ENCODE data around the gene ZNF823. TPM values are rescaled to one million over a fixed set of nuclear protein-coding genes. Genes with fewer than 3 reads are reported as not detected.

The ZNF823 gene
- total RNA-seq, 2 experiments from 2014 or later = 6.3 to 6.4 TPM

- Mint-ChIP-seq H3K27ac (no peak overlapping the region), H3K27me3 (peaks cover 7% of the 10 kb centered on the region), H3K36me3 (peaks cover 11% of the 10 kb centered on the region), H3K9me3 (ENCODE audit: low read depth) (peaks cover 14% of the 10 kb centered on the region), H3K4me1 (peaks cover 11% of the 10 kb centered on the region), H3K4me3 (no peak overlapping the region)
- CTCF ChIA-PET = no interaction called here
- DNase-seq (no peak), ATAC-seq (no peak)
Observed at GRCh38 chr19:11763117-11763516, 24.4 kb upstream of the ZNF823 start.

GRCh38 chr19:11759805-11760204, 21.1 kb upstream of the ZNF823 start:
- ATAC-seq (no peak), DNase-seq (no peak)
- CTCF ChIA-PET = no interaction called here
- Mint-ChIP-seq H3K36me3 (peaks cover 7% of the 10 kb centered on the region), H3K27ac (no peak overlapping the region), H3K4me1 (no peaks in the 10 kb centered on the region), H3K4me3 (no peak overlapping the region), H3K9me3 (ENCODE audit: low read depth) (peaks cover 27% of the 10 kb centered on the region), H3K27me3 (peaks cover 4% of the 10 kb centered on the region)

- ATAC-seq (no peak), DNase-seq (no peak)
- CTCF ChIA-PET = interaction anchor here (1.2 kb wide), 1 partner anchor 10 kb away, joined by 3 read pairs; the partner anchor contains the start of gene ZNF441
- no peak overlapping the region for H3K27ac Mint-ChIP-seq
- no peak overlapping the region for H3K4me3 Mint-ChIP-seq
- H3K36me3 Mint-ChIP-seq = peaks cover 9% of the 10 kb centered on the region
- H3K27me3 Mint-ChIP-seq = peaks cover 2% of the 10 kb centered on the region
- peaks cover 26% of the 10 kb centered on the region for H3K9me3 Mint-ChIP-seq (ENCODE audit: low read depth)
- no peaks in the 10 kb centered on the region for H3K4me1 Mint-ChIP-seq
Observed at GRCh38 chr19:11756965-11757364, 18.2 kb upstream of the ZNF823 start.

- Mint-ChIP-seq H3K4me1 (no peaks in the 10 kb centered on the region), H3K36me3 (peaks cover 9% of the 10 kb centered on the region), H3K27ac (no peak overlapping the region), H3K9me3 (ENCODE audit: low read depth) (peaks cover 33% of the 10 kb centered on the region), H3K27me3 (peaks cover 8% of the 10 kb centered on the region), H3K4me3 (no peak overlapping the region)
- ATAC-seq = no peak
- no peak for DNase-seq
- CTCF ChIA-PET = no interaction called here
Observed at GRCh38 chr19:11754663-11755062, 15.9 kb upstream of the ZNF823 start.

- Mint-ChIP-seq H3K9me3 (ENCODE audit: low read depth) (peaks cover 33% of the 10 kb centered on the region), H3K4me1 (no peaks in the 10 kb centered on the region), H3K27me3 (peaks cover 13% of the 10 kb centered on the region), H3K27ac (no peak overlapping the region), H3K36me3 (peaks cover 8% of the 10 kb centered on the region), H3K4me3 (no peak overlapping the region)
- ATAC-seq = no peak
- CTCF ChIA-PET = no interaction called here
- no peak for DNase-seq
Observed at GRCh38 chr19:11752244-11752736, 13.5 kb upstream of the ZNF823 start.

GRCh38 chr19:11749751-11750150, 11.0 kb upstream of the ZNF823 start:
- CTCF ChIA-PET = no interaction called here
- Mint-ChIP-seq H3K9me3 (ENCODE audit: low read depth) (peaks cover 23% of the 10 kb centered on the region), H3K27me3 (peaks cover 15% of the 10 kb centered on the region), H3K36me3 (peaks cover 8% of the 10 kb centered on the region), H3K4me1 (no peaks in the 10 kb centered on the region), H3K27ac (no peak overlapping the region), H3K4me3 (no peak overlapping the region)
- DNase-seq (no peak), ATAC-seq (no peak)

- no peaks in the 10 kb centered on the region for H3K4me1 Mint-ChIP-seq
- no peak for ATAC-seq
- H3K4me3 Mint-ChIP-seq = no peak overlapping the region
- H3K9me3 Mint-ChIP-seq (ENCODE audit: low read depth) = peaks cover 27% of the 10 kb centered on the region
- H3K36me3 Mint-ChIP-seq = peaks cover 4% of the 10 kb centered on the region
- DNase-seq = no peak
- H3K27ac Mint-ChIP-seq = no peak overlapping the region
- H3K27me3 Mint-ChIP-seq = peaks cover 13% of the 10 kb centered on the region
- CTCF ChIA-PET = no interaction called here
Observed at GRCh38 chr19:11747277-11747676, 8.5 kb upstream of the ZNF823 start.

GRCh38 chr19:11745869-11746268, 7.1 kb upstream of the ZNF823 start:
- H3K4me1 Mint-ChIP-seq = no peaks in the 10 kb centered on the region
- DNase-seq = no peak
- no peak for ATAC-seq
- no peak overlapping the region for H3K27ac Mint-ChIP-seq
- CTCF ChIA-PET = no interaction called here
- H3K27me3 Mint-ChIP-seq = peaks cover 9% of the 10 kb centered on the region
- H3K36me3 Mint-ChIP-seq = peaks cover 4% of the 10 kb centered on the region
- no peak overlapping the region for H3K4me3 Mint-ChIP-seq
- peaks cover 21% of the 10 kb centered on the region for H3K9me3 Mint-ChIP-seq (ENCODE audit: low read depth)

GRCh38 chr19:11737964-11738745, 591 bp downstream of the ZNF823 start:
- CTCF ChIA-PET = interaction anchor here (1.0 kb wide), 1 partner anchor 38 kb away, joined by 4 read pairs; no protein-coding TSS in a partner anchor
- DNase-seq = peak; percentile 69
- Mint-ChIP-seq H3K27ac (peak overlapping the region; percentile 94), H3K9me3 (ENCODE audit: low read depth) (peaks cover 2% of the 10 kb centered on the region), H3K27me3 (peaks cover 3% of the 10 kb centered on the region), H3K36me3 (peaks cover 15% of the 10 kb centered on the region), H3K4me3 (peak overlapping the region; percentile 94), H3K4me1 (peaks cover 21% of the 10 kb centered on the region)
- peak; percentile 56 for ATAC-seq

- H3K9me3 Mint-ChIP-seq (ENCODE audit: low read depth) = peaks cover 3% of the 10 kb centered on the region
- H3K36me3 Mint-ChIP-seq = peaks cover 22% of the 10 kb centered on the region
- peaks cover 21% of the 10 kb centered on the region for H3K4me1 Mint-ChIP-seq
- H3K27me3 Mint-ChIP-seq = peaks cover 3% of the 10 kb centered on the region
- DNase-seq (peak; percentile 39), ATAC-seq (no peak)
- H3K4me3 Mint-ChIP-seq = peak overlapping the region; percentile 24
- CTCF ChIA-PET = interaction anchor here (0.8 kb wide), 1 partner anchor 426 kb away, joined by 4 read pairs; the partner anchor contains the start of gene ZNF136
- H3K27ac Mint-ChIP-seq = no peak overlapping the region
Observed at GRCh38 chr19:11736696-11737095, 2.0 kb downstream of the ZNF823 start.

- CTCF ChIA-PET = no interaction called here
- peaks cover 32% of the 10 kb centered on the region for H3K36me3 Mint-ChIP-seq
- H3K27me3 Mint-ChIP-seq = peaks cover 2% of the 10 kb centered on the region
- ATAC-seq = no peak
- no peak overlapping the region for H3K4me3 Mint-ChIP-seq
- no peak overlapping the region for H3K27ac Mint-ChIP-seq
- H3K4me1 Mint-ChIP-seq = peaks cover 21% of the 10 kb centered on the region
- no peak for DNase-seq
- H3K9me3 Mint-ChIP-seq (ENCODE audit: low read depth) = peaks cover 3% of the 10 kb centered on the region
Observed at GRCh38 chr19:11735375-11735774, 3.4 kb downstream of the ZNF823 start.

GRCh38 chr19:11729586-11729985, 9.2 kb downstream of the ZNF823 start:
- Mint-ChIP-seq H3K9me3 (ENCODE audit: low read depth) (peaks cover 30% of the 10 kb centered on the region), H3K36me3 (peaks cover 66% of the 10 kb centered on the region), H3K27me3 (no peaks in the 10 kb centered on the region), H3K4me1 (no peaks in the 10 kb centered on the region), H3K27ac (no peak overlapping the region), H3K4me3 (no peak overlapping the region)
- no peak for ATAC-seq
- CTCF ChIA-PET = no interaction called here
- no peak for DNase-seq

GRCh38 chr19:11722414-11722813, 16.3 kb downstream of the ZNF823 start:
- no peak overlapping the region for H3K4me3 Mint-ChIP-seq
- CTCF ChIA-PET = no interaction called here
- H3K9me3 Mint-ChIP-seq (ENCODE audit: low read depth) = peaks cover 49% of the 10 kb centered on the region

GRCh38 chr19:11721681-11722080, 17.1 kb downstream of the ZNF823 start:
- Mint-ChIP-seq H3K36me3 (peaks cover 68% of the 10 kb centered on the region), H3K27ac (no peak overlapping the region), H3K4me3 (no peak overlapping the region), H3K4me1 (no peaks in the 10 kb centered on the region), H3K27me3 (no peaks in the 10 kb centered on the region), H3K9me3 (ENCODE audit: low read depth) (peaks cover 48% of the 10 kb centered on the region)
- no peak for ATAC-seq
- CTCF ChIA-PET = no interaction called here
- DNase-seq = no peak

More at GRCh38 chr19:11722414-11722813, 16.3 kb downstream of the ZNF823 start:
- no peak for ATAC-seq
- Mint-ChIP-seq H3K36me3 (peaks cover 72% of the 10 kb centered on the region), H3K27ac (no peak overlapping the region), H3K27me3 (no peaks in the 10 kb centered on the region), H3K4me1 (no peaks in the 10 kb centered on the region)
- DNase-seq = no peak

Data from activated CD8-positive, alpha-beta memory T cell treated with anti-CD3 and anti-CD28 coated beads, Interleukin-2, amount 10 ng/mL, durations not matched to agents 7 days and 5 days (primary cell).